NCI-H1694 treated with DMSO at 0.1 percent for 48 hours (cell line): Measurements from ENCODE around the gene IL18.
"Not testable (repeated sequence)": the region's sequence is repeated elsewhere in the genome, so short reads cannot be mapped to it uniquely, and the experiment has no call there.

ENCODE experiments used
- DNase-seq: peaks from one replicate; lab custom pipeline; 2025; lab: John Stamatoyannopoulos, UW

The IL18 gene

GRCh38 chr11:112163875-112164685, at the start of gene IL18:
TSS of gene IL18 (minus strand) at chr11:112164094. CDS start at chr11:112155053, 9,041 bp downstream.
- no peak for DNase-seq

- no peak for DNase-seq
These were observed 48.8 kb upstream of the IL18 start for GRCh38 chr11:112212710-112213109.

GRCh38 chr11:112212290-112212689, 48.4 kb upstream of the IL18 start:
- no peak for DNase-seq

DNA sequence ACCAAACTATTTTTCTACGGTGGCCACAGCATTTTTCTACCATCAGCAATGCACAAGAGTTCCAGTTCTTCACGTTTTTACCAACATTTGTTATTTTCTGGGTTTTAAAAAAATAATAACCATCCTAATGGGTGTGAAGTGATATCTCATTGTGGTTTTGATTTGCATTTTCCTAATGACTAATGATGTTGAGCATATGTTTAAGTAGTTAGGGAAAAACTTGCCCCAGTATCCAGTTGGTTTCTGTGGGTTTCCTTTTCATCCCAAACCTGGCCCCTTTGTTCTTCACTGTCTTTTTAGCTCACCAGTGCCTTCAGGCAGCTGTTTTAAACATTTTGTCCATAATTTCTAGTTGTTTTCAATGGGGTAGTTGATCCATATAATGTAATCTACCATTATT, 47.6 kb upstream of the IL18 start:
- DNase-seq: no peak

GRCh38 chr11:112210890-112211289, 47.0 kb upstream of the IL18 start:
- DNase-seq: no peak

DNA sequence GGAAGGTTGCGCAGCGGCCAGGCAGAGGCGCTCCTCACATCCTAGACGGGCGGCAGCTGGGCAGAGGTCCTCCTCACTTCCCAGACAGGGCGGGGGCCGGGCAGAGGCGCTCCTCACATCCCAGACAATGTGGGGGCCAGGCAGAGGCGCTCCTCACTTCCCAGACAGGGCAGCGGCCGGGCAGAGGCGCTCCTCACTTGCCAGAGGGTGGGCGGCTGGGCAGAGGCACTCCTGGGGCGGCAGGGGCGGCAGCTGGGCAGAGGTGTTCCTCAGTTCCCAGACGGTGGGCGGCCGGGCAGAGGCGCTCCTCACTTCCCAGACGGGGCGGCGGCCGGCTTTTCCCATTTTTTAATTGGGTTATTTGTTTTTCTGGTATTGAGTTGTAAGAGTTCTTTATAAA, 42.2 kb upstream of the IL18 start:
- no peak for DNase-seq

GRCh38 chr11:112200252-112200651, 36.4 kb upstream of the IL18 start:
- DNase-seq: no peak

DNA sequence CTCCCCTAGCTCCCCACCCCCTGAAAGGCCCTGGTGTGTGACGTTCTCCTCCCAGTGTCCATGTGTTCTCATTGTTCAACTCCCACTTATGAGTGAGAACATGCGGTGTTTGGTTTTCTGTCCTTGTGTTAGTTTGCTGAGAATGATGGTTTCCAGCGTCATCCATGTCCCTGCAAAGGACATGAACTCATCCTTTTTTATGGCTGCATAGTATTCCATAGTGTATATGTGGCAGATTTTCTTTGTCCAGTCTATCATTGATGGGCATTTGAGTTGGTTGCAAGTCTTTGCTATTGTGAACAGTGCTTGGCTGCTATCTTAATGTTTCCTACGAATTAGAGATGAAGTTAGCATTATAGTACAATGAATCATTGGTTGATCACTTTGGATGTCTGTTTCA, 35.2 kb upstream of the IL18 start:
- not testable (repeated sequence) for DNase-seq

- no peak for DNase-seq
These were observed 32.7 kb upstream of the IL18 start for GRCh38 chr11:112196519-112197087.

- DNase-seq: no peak
These were observed 32.1 kb upstream of the IL18 start for GRCh38 chr11:112195951-112196351.

DNA sequence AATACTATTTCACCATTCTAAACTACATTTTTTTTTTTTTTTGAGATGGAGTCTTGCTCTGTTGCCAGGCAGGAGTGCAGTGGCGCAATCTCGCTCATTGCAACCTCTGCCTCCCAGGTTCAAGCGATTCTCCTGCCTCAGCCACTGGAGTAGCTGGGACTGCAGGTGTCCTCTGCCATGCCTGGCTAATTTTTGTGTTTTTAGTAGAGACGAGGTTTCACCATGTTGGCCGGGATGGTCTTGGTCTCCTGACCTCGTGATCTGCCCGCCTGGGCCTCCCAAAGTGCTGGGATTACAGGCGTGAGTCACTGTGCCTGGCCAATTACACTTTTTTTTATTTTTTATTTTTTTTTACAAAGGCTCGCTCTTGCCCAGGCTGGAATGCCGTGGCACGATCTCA, 31.2 kb upstream of the IL18 start:
- not testable (repeated sequence) for DNase-seq

DNA sequence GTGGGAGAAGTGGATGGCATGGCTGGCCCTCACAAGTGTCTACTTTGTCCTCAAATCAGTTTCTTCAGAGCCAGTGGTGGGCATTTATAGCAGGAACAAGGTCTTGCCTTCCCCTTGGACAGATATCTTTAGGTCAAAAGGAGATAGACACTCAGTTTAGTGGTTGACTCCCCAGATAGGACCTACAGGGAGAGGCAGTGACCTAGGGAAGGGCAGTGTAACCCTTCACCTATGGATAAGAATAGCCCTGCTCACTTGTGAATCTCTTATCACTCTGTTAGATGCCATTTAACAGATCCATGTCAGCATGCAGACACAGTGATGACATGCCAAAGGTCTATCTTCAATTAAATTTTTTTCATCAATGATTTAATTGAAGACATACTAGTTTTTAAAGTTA, 22.4 kb upstream of the IL18 start:
- DNase-seq: no peak

GRCh38 chr11:112185883-112186282, 22.0 kb upstream of the IL18 start:
- no peak for DNase-seq

DNA sequence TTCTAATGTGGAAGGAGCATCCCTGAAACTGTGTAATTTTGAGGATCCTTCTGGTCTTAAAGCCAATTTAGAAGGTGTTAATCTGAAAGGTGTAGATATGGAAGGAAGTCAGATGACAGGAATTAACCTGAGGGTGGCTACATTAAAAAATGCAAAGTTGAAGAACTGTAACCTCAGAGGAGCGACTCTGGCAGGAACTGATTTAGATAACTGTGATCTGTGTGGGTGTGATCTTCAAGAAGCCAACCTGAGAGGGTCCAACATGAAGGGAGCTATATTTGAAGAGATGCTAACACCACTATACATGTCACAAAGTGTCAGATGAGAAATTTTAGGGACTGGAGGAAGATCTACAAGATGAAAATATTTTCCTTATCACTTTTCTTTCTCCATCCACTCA, 19.0 kb upstream of the IL18 start:
- DNase-seq: no peak

- DNase-seq: no peak
These were observed 15.7 kb upstream of the IL18 start for GRCh38 chr11:112179601-112180000.

DNA sequence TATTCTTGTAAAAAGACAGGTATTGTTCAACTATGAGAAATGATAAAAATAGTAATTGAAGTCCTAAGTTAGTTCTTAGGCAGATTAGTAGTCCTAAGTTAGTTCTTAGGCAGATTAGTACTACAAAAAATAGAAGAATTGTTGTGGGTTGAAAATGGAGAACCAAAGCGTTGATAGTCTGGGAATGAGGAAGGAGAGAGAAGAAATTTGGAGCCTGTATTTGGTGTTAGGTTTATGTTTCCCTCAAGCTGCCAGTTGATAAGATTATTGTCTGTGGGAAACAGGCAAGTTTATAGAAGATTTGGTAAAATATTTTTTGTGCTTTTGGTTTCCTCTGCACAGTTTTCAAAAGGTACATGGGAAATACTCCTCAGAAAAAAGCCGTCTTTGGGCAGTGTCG, 15.0 kb upstream of the IL18 start:
- DNase-seq: no peak

DNA sequence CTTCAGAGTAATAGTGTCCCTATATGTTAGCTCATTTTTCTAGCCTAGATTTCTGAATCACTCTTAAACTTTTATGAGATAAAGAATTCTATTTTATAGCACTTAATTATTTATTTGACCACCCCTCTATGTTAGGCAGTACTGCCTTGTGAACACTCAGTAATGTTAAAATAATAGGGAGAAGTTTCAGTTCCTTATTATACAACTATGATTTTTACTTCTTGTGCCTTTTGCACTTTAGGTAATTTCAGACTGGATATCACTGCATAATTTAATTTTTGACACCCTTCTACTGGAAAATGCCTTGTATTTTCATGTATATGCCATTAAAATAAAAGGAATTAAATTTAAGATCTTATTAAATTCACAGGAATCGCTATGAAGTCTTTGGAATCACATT, 14.5 kb upstream of the IL18 start:
- no peak for DNase-seq

GRCh38 chr11:112177589-112177988, 13.7 kb upstream of the IL18 start:
- no peak for DNase-seq

DNA sequence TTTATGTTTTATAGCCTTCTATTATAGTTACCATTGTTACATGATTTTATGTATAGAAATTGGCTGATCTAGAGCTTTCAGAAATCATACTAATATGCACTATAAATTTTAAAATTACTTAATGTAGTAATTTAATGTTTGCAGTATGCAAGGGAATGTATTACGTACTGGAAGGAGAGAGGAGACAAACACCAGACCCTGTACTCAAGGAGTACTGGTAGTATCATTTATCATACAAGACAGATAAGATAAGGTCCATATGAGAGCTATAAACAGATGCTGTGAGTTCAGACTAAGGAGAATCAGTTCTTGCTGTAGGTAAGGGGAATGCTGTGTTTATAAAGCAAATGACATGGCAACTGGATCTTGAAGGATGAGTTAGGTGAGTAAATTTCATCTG, 12.2 kb upstream of the IL18 start:
- no peak for DNase-seq

- no peak for DNase-seq
These were observed 11.7 kb upstream of the IL18 start for GRCh38 chr11:112175599-112175952.

DNA sequence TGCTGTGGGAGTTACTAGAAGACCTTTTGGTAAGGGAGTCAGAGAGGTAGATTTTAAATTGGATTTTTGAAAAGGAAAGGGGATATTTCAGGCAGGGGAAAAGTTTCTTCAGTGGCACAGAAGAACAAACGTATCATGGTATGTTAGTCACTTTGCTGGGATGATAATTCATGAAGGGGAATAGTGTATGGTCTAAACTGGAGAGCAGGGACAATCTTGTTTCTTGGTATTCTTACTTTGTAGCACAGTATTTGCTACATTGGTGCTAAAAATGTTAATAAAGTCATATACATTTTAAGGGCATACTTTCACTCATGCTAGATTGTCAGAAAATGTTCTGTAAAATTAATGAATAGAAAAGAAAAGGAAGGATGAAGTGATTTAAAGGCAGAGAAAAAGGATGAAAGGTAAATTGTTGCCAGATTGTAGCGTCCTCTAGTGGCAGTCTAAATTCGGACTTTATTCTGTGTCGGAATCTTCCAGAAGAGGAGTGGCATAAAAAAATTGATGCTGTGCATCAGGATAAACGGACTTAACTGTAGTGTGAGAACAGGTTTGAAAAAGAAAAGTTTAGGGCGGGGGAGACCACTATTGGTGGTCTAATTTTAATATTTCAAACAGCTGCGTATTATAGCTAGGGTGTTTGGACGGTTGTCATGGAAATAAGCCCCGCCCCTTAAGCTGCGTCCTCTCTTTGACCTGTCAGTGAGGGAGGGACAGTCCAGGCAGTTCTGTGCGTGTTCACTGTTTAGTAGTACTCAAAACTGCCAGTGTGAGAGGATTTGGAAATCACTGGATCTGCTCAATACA, 11.1 kb upstream of the IL18 start, which contains the start of gene BCO2:
TSS of gene BCO2 (plus strand) at position 724 of the 810 bp plus-strand sequence. CDS start 90 bp downstream, outside the sequence.
- DNase-seq: no peak

- no peak for DNase-seq
These were observed 9.3 kb upstream of the IL18 start for GRCh38 chr11:112173152-112173551.
